Putamen (tissue), 1 donor: Measurements from ENCODE around the gene RSPO4.

Experiments used
- DNase-seq: peaks from one replicate; pipeline ENCODE4 v3.0.0-alpha.2; 2016; ENCODE audit warnings: low spot score

RSPO4 gene

DNA sequence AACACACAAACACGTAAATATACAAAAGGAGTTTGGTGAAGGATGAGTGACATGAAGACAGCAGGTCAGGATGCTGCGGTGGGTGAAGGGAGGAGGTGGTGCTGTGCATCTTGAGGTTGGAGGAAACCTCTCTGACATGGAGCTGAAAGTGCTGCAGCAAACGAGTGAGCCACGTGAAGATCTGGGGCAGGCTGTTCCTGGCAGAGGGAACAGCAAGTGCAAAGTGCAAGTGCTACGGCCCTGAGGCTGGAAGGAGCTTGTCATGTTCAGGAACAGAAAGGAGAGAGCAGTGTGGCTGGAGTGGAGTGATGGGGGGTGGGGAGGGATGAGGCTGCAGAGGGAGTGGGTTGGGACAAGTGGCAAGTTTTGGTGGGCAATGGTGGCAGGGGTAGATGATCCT, 61.2 kb downstream of the RSPO4 start:
- no peak for DNase-seq

DNA sequence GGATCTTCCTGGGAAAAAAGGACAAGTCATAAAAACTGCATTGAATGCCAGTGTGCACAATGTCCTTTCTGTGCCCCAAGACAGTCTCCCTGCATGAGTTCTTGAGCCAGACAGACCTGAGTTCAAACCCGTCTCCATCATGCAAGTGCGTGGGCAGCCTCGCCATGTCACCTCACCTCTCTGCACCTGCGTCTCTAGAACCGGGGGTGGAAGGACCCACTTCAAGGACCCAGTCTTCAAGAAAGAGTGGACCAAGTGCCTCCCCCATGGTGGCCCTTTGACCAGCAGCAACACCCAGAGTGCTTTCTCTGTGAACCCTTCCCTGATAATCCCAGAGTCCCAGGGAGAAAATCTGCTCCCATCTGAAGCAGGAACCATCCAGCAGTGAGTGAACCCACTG, 62.5 kb downstream of the RSPO4 start:
- DNase-seq = no peak

DNA sequence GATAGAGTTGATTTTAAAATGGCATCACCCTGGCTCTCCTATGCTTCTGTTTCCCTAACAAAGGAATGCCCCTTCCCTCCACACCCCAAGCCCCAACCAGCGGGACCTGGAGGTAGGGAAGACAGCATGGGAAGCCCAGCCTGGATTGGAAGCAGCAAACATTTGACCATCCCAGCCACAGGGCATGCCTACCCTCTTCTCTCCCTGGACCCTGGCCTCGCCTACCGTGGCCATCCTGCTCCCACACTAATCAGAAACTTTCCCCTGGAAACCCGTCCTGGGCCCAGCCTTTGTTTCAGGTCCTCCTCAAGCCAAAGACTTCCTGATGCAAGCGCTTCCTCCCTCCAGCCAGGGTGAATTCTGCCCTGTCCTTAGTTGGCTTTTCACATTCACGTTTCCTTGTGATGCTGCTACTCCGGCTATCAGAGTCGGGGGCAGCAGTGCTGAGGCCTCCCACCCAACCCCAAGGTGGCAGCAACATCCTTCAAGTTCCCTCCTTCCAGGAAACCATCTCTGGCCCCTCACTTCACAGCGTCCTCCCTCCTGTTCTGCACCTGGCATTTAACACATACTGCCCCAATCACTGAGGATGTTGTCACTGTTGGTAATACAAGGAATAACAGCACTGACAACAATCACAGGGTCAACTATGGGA, 67.8 kb downstream of the RSPO4 start:
- DNase-seq = no peak

DNA sequence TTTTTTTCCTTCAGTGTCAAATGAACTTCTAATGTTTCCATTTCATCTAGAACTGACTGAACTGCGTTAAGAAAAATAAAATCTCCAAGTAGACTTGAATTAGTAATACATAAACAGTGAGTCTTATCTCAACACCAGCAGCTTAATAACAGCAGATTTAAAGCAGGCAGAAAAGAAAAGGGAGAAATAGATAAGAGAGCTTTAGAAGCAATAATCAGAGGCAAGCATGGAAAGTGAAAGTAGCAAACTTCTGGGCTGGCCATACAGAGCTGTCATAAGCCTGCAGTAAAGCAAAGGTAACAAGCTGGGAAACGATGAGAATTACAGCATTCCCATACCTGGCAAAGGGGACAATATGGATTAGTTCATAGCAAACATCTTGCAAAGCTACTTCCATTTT, 69.1 kb downstream of the RSPO4 start:
- no peak for DNase-seq

DNA sequence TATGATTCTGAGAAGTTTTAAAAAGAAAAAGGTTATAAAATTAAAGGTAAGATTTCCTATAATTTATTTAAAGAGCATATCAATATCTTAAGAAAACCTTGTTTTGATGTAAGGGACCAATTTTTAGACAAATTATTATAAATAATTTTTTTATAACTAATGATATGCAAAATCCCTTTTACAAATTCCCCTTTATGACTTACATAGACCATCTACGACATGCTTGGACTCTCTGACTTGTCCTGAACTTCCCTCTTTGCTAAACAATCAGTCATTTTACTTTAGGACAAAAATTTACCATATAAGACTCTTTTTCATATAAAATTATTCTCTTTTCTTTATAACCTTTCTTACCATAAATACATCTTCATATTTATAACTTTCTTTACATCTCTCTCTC, 70.7 kb downstream of the RSPO4 start:
- DNase-seq = no peak

DNA sequence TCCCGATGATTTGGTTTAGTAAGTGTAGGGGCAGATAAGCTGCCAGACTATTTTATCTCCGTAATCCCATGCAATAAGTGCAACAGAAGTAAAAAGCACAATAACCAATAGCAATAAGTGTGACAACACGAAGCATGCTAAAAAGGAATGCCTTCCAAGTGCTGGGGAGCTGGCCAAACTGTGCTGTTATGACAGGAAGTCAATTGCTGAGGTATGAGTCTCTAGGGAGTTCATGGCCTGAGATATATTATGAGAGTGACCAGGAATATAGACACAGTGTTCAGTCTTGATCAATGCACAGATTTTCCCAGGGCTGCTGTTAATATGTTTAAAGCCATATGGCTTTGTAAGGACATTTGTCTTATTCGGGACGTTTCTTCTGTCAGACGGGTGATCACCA, 75.4 kb downstream of the RSPO4 start:
- DNase-seq = no peak

DNA sequence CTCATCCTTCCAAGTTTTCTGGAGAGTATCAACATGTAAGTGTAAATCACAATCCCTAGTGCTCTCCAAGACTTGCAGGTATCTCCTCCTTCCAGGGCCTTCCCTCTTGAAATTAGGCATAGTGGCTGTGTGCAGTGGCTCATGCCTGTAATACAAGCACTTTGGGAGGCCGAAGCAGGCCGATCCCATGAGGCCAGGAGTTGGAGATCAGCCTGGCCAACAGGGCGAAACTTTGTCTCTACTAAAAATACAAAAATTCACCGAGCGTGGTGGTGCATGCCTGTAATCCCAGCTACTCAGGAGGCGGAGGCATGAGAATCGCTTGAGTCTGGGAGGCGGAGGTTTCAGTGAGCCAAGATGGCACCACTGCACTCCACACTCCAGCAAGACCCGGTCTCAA, 76.6 kb downstream of the RSPO4 start:
- no peak for DNase-seq

DNA sequence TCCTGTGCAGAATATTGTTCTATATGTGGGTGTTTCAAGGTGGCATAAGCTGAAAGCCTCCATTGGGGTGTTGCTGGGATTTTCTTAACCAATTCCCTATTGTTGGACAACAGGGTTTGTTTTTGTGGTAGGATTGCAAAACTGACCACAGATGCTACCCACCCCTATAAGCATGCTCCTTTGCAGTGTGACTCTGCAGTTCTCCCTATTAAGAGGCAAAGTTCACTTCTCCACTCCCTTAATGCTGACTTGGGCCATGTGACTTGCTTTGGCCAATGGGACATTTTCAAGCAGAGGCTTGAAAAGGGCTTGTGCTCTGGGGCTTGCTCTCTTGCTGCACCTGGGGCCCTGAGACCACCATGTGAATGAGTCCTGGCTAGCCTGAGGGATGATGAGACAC, 77.5 kb downstream of the RSPO4 start:
- no peak for DNase-seq

DNA sequence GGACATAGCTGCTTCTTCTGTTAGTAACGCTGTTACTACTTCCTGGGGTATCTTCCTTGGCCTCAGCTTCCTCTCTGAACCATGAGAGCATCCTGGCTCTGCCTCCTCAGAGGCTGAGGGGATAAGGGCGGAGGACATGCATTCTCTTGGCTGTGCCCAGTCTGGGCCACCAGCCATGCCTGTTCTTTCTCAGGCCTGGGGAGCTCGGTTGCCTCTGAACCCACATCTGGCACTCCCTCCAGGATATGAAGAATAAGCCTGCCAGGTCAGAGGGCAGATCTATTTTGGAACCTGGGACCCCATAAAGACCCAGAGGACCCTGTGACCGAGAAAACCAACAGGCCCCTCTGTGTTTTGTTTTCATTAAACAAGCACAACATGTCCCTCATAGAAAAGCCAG, 79.3 kb downstream of the RSPO4 start:
- no peak for DNase-seq

DNA sequence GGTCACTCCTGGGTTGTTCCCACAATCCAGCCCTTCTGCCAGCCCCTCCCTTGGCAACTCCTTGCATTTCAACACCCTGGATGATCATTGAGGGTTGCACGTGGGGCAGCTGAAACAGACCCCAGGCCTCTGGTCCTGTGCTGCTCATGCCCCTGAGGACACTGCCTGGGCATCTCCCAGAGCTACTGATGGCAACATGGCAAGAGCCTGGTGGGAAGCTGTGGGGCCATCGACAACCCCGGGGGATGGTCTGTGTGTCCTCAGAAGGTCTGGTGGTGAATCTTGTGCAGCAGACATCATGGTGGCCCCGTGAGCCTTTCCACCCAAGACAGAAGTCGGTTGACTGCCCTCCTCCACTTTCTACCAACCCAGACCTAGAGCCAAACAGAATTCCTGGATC, 81.0 kb downstream of the RSPO4 start:
- DNase-seq = no peak

DNA sequence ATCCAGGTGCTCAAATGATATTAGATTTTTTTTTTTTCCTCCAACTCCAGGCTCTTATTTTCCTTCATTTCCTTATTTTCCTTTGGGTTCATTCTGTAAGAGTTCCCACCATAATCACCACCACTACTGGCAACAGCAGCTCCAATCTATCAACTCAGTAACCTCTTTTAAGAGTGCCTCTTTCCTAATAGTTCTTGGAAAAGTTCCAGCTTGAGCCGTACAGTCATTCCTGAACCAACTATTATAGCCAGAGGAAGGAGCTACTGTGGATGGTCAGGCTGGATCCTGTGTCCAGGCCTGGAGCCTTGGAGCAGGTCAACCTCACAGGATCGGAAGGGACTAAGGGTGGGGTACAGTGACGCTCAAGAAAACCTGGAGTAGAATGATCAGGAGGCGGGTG, 81.8 kb downstream of the RSPO4 start:
- no peak for DNase-seq

DNA sequence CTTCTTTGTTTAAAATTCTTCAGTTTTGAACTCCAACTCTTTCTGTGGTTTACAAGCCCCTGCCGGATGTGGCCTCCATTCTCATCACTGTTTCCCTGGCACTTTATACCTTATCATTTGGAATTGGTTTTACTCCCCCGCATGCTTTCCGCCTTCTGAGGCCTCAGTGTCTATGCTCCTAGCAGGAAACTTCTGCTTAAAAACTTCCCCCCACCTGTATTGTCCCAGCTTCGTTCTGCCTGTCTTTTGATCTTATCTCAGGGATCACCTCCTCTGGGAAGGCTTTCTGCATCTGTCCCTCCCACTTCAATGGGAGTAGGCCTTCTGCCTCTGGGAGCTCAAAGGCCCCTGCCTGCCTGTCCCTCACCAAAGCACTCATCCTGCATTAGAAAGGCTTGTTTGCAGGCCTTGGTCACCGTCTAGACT, 82.6 kb downstream of the RSPO4 start:
- no peak for DNase-seq

DNA sequence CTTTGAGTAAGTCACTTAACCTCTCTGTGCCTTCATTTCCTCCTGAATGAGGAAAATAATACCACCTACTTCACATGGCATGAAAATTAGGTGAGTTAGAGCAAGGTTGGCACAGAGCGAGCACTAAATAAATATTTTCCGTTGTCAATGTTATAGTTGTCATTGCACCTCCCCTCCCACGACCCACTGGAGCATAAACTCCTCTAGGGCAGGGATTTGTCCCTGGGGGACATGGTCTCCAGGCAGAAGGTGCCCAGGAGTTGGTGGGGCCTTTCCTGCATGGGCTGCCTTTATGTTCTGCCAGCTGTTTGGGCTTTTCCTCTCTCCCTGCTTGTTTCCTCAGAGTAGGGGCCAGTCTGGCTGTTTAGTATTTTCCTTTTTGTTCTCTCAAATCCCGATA, 84.7 kb downstream of the RSPO4 start:
- DNase-seq = no peak

DNA sequence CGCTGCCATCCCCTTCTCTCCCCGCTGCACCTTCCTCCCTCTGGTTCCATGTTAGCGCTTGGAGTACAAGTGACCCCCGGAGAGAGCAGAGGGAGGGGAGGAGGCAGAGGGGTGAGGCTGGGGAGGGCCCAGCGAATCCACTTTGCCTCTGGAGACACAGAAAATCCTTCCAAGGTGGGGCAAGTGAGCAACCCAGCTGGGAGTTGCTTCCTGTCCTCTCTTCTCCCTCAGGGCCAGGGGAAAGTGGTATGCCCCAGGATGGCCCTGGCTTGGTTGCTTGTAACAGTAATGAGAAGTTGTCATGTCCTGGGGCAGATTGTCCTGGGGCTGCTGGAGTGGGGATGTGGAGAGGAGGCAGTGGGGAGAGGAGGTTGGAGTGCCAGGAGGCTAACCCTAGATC, 85.3 kb downstream of the RSPO4 start:
- no peak for DNase-seq

DNA sequence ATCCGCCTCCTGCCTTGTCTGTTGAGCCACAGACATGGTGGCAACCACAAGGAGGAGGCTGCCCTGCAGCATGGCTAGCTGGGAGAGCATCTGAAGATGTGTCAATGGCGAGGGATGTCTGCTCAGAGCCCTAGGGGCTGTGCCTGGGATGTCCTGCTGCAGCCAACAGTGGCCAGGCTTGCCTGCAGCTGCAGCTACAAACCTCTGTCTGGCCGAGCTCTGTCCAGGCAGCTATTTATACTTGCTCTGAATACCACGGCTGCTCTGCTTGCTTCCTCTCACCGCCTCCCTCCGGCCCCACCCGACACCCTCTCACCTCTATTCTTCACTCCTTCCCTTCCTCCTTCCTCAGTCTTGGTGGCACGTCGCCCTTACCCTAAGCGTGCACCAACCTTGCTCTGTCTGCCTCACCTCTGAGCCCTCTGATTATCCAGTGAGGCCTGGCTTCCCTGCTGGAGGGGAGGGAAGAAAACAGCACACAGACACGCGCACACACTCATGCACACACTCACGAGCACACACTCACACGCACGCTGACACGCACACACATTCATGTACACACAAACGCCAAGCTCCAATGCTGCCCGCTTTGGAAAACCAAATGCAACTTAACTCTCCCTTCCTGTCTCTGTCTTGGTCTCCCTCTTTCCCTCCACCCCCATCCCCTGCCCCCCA, 85.8 kb downstream of the RSPO4 start, which contains the start of gene ANGPT4:
TSS of gene ANGPT4 (minus strand) at position 210 of the 675 bp plus-strand sequence. CDS start at position 90, 120 bp downstream.
- no peak for DNase-seq

DNA sequence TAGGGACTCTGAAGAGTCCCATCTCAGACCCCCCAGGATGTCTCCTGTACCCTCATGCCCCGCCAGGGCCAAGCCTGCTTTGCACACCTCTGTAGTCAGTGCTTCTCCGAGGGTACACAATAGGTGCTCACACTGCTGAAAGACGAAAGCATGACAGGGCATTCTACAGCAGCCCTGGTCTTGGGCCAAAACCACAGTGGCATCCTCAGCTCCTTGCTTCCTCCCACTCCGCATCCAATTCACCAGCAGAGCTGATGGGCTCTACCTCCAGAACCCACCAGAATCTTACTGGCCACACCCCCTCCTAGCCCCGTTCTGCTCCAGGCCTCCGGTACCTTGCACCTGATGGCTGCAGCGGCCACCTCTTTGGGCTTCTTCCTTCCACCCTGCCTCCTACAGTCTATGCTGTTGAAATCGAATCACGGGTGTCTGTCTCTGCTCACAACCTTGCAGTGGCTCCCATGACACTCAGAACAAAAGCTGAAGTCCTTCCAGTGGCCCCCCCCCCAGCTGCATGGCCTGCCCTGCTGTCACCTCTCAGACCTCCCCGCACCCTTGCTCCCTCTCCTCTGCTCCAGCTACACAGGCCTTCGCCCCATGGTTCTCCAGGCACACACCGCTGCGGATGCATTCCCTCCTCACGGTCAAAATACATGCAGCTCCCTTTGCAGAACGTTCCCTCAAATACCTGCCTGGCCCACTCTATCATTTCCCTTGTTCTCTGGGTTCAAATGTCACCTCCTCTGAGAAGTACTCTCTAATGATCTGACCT, 87.2 kb downstream of the RSPO4 start:
- DNase-seq = no peak

DNA sequence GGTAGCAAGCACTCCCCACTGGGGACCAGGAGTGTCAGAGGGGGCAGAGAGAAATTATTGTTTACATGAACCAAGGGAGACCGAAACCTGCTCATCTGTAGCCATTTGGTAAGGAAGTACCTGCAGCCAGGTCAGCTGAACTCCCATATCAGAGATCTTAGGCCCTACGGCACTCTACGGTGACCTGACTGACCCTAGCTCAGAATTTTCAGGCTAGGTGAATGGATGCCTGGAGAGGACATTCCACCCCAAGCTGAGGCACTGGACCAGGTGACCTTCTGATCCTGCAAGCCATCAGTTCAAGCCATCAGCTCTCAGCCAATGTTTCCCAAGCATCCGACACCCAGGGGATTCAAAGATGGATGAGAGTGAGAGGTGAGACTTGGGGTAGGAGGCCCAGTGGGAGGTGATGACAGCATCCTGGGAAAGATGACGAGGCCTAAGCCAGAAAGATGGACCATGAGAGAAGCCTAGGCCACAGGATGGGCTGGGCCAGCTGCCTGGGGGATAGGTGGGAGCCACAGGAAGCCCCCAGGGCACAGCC, 88.7 kb downstream of the RSPO4 start:
- no peak for DNase-seq

DNA sequence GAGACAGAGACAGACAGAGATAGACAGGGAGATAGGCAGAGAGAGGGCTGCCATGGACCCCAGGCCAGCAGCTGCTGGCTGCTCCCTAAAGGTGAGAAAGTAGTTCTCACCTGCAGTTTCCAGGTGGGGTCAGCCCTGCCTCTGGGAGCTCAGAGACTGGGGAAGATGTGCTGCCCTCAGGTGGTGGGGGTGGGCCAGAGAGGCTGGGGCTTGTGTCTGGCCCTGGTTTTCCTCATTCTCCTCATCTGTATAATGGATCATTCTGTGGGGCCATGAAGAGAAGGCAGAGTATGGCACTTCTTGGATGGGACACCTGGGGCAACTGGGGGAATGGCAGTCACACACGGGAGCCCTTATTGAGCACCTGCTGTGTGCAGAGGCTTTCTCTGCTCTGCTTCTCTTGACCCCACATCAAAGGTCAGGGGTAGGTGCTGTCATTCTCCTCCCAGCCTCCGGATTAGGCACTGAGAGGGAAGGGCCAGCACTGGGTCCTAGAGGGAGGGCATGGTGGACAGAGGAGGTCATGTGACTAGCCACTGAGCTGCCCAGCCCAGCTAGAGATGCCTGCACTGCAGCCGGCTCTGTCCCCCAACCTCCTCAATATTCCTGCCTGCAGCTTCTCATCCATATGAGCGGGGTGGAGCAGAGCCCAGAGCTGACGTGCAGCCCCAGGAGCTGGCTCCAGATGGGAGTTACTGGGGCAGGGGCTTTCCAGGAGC, 90.1 kb downstream of the RSPO4 start:
- no peak for DNase-seq

DNA sequence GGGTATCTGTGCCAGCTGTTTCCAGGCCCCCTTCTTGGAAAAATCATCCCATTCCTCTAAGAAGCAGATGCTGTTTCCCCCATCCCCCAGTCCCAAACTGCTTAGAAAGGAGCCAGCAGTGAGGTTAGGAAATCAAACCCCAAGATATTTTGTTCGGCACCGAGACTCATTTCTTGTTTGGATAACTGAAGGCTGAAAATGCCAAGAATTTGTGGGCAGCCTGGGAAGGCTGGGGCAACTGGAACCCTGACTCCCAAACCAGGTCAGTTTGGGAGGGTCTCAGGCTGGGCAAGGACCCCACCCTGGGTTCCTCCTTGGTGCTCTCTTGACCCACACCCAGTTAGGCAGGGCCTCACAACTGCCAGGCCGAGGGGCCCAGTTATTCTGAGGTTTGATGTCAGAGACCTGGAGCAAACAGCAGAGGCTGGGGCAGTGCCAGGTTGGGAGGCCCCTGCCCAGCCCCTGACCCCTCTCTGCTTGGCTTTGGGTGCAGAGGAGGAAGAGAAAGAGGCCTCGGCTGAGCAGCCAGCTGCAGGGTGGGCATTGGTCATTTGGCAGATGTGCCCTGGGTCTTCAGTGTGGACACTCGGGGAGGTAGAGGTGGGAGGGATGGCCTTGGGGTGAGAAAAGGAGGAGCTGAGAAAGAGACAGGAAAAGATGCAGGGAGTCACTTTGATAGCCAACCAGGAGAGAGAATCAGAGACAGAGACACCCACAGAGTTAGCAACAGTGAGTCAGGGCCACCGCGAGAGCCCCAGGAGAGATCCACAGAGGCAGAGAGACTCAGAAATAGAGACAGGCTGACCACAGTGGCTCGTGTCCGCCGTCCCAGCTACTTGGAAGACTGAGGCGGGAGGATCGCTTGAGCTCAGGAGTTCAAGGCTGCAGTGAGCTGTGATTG, 91.0 kb downstream of the RSPO4 start:
- no peak for DNase-seq

DNA sequence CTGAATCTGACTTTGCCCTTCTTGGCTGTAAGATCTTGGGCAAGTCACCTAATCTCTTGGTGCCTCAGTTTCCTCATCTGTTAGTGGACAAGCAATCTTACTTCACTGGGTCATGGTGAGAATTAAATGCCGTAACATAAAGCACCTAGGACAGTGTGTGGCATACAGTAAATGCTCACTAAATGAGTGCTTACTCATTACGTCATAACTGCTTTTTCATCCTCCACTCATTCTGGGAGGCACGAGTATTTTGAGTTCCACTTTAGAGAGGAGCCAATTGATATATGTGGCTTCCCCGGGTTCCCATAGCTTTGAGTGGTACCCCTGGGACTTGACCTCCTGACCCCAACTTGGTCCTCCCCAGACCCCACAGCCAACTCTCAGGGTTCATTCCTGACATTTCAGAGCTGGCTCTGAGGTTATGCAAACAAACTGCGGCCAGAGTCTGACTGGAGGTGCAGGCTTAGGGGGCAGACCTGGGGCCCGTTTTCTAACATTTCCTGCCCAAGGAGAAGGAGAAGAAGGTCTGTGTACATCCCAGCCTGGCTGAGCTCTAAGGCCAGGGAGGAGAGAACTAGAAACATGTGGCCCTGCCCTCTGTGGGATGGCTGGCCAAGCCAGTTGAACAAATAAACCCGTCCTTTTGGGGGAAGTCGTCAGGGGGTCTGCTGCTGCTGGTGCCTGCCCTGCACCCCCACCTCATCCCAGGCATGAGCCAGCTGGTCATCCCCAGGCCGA, 91.8 kb downstream of the RSPO4 start:
- no peak for DNase-seq
